H7 (cell line): Measurements from ENCODE around the gene TACR1. TPM values are rescaled to one million over a fixed set of nuclear protein-coding genes. Genes with fewer than 3 reads are reported as not detected.
"Not testable (repeated sequence)": the region's sequence is repeated elsewhere in the genome, so short reads cannot be mapped to it uniquely, and the experiment has no call there.

Experiments
- DNase-seq: peaks from one replicate; pipeline ENCODE4 v3.0.0; 2012
- H3K27me3 ChIP-seq: 2 replicates; pipeline ENCODE4 v1.6.0; 2011; ENCODE audit warnings: mild to moderate bottlenecking, low read length; ENCODE audit not compliant: control insufficient read depth, insufficient read depth
- H3K36me3 ChIP-seq: replicated peaks from 2 replicates; pipeline ENCODE4 v1.5.1; 2011; ENCODE audit warnings: low read length; ENCODE audit not compliant: control insufficient read depth, insufficient read depth
- H3K4me3 ChIP-seq: 2 replicates; pipeline ENCODE4 v1.5.1; 2011; ENCODE audit warnings: low read depth, mild to moderate bottlenecking, control low read depth, low read length, moderate library complexity; ENCODE audit not compliant: insufficient read depth
- total RNA-seq: library from RNA; depleted of rRNA; stranded (reverse); fragments of >200 nt; shearing (Covaris generic); gene quantifications from 2 replicates; pipeline ENCODE4 v1.2.3, GENCODE V29; 2014

TACR1 gene
- total RNA-seq, 1 experiment from 2014 or later: 0.03 TPM

DNA sequence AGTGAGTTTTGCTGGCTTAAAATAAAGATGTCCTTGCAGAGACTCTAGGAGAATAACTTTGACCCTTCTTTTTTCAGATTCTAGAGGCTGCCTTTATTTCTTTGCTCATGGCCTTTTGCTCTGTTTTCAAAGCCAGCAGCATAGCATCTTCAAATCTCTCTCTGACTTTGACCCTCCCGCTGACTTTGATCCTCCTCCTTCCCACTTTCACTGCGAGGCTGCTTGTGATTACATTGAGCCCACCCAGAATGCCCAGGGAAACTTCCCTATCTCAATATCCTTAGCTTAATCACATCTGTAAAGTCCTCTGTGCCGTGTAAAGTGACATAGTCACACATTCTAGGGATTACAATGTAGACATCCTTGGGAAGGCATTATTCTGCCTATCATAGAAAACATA is 23.9 kb downstream of the TACR1 start:
- H3K36me3 ChIP-seq: no peaks in the 10 kb centered on the region
- H3K4me3 ChIP-seq: no peak overlapping the region
- DNase-seq: no peak
- no peaks in the 10 kb centered on the region for H3K27me3 ChIP-seq

DNA sequence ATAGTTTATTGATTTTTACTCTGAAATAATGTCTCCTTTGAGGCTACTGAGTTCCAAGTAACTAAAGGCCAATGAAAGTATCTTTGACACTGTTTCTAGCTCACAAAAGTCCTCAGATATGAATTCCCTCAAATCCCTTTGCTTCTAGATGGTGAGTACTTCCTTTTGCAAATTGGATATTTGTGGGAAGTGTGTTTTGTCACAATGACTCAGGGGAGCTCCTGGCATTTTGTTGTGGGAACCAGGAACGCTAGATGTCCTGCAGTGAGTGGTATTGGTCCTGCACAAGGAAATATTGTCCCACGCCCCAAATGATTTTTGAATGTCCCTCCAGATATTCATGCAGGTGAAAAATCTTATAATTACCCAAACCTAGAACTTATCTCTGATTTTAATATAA is 24.3 kb downstream of the TACR1 start:
- Histone ChIP-seq H3K36me3 (no peaks in the 10 kb centered on the region), H3K4me3 (no peak overlapping the region), H3K27me3 (no peaks in the 10 kb centered on the region)
- DNase-seq: no peak

DNA sequence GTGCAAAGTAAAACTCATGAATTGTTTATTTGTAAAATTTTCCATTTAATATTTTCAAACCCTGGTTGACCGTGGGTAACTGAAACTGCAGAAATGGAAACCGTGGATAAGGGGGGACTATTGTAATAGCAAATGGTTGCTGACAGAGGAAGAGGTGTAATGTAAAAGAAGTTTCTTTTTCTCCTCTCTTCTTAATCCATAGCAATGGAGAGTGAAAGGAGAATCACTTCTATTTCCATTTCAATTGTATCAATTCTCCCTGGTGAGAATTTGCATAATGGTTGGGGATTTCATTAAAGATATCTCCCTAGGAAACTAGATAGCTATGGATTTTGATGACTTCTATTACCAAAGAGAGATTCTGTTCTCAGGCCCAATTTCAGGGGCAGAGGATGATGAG is 24.8 kb downstream of the TACR1 start:
- H3K36me3 ChIP-seq: no peaks in the 10 kb centered on the region
- no peak for DNase-seq
- H3K27me3 ChIP-seq: no peaks in the 10 kb centered on the region
- no peak overlapping the region for H3K4me3 ChIP-seq

DNA sequence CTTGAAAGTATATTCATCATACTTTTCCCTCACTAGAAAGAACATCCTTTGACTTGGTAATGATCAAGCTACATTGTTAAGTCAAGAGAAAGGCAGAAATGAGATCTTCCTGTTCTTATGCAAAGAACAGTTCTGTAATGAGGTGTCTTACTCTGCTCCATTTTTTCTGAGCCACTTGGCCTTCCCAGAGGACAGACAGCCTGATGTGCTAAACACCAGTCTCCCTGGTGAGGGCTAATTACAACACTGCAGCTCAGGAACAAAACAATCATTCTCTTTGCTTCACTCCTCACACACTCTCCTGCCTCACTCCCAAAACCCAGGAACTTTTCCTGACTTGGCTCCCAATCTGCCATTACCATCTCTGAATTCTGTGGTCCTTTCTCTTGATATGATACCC is 25.6 kb downstream of the TACR1 start:
- no peaks in the 10 kb centered on the region for H3K27me3 ChIP-seq
- H3K36me3 ChIP-seq: no peaks in the 10 kb centered on the region
- no peak overlapping the region for H3K4me3 ChIP-seq
- no peak for DNase-seq

DNA sequence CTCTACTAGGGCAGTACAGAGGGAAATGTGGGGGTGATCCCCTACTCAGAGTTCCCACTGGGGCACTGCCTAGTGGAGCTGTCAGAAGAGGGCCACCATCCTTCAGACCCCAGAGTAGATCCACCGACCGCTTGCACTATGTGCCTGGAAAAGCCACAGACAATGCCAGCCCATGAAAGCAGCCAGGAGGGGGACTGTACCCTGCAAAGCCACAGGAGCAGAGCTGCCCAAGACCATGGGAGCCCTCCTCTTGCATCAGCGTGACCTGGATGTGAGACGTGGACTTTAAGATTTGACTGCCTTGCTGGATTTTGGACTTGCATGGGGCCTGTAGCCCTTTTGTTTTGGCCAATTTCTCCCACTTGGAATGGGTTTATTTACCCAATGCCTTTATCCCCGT is 27.9 kb downstream of the TACR1 start:
- not testable (repeated sequence) for H3K27me3 ChIP-seq, H3K4me3 ChIP-seq, H3K36me3 ChIP-seq, DNase-seq

DNA sequence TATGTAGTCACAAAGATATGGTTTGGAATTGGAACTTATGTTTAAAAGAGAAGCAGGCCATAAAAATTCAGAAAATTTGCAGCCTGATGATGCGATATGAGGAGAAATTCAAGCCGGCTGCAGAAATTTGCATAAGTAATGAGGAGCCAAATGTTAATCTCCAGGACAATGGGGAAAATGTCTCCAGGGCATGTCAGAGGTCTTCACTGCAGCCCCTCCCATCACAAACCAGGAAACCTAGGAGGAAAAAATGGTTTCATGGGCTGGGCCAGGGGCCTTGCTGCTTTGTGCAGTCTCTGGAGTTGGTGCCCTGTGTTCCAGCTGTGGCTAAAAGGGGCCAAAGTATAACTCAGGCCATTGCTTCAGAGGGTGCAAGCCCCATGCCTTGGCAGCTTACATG is 28.4 kb downstream of the TACR1 start:
- DNase-seq: no peak
- no peaks in the 10 kb centered on the region for H3K36me3 ChIP-seq
- no peak overlapping the region for H3K4me3 ChIP-seq
- no peaks in the 10 kb centered on the region for H3K27me3 ChIP-seq

DNA sequence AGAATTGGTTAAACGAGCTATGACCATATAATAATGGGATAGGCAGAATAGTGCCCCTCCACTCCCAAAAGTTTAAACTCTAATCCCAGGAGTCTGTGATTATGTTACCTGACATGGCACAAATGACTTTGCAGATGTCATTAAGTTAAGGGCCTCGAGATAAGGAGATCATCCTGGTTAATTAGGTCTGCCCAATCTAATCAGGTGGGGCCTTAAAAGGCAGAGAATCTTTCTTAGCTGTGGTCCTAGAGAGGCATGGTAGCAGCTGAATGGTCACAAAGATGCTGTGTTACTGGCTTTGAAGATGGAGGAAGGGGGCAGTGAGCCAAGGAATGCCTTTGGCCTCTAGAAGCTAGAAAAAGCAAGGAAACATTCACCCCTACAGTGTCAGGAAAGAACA is 31.1 kb downstream of the TACR1 start:
- no peak for DNase-seq
- H3K27me3 ChIP-seq: no peaks in the 10 kb centered on the region
- no peaks in the 10 kb centered on the region for H3K36me3 ChIP-seq
- no peak overlapping the region for H3K4me3 ChIP-seq

DNA sequence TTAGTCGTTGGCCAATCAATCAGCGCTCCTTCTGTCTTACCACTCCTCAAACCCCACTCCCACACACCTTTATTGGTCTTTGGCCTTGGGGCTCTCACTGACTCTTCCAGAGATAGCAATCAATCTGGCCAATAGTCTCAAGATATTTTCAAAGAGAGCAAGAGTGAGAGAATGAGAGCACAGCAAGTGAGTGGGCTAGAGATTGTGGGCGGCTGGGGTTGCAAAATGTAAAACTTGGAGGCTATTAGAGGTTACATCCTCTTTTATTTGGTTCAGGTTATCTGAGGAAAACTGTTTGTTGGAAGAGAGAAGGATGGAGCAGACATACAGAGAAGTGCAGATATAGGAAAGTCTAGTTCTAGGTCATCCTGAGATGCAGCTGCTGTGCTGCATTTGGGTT is 32.8 kb downstream of the TACR1 start:
- no peaks in the 10 kb centered on the region for H3K27me3 ChIP-seq

DNA sequence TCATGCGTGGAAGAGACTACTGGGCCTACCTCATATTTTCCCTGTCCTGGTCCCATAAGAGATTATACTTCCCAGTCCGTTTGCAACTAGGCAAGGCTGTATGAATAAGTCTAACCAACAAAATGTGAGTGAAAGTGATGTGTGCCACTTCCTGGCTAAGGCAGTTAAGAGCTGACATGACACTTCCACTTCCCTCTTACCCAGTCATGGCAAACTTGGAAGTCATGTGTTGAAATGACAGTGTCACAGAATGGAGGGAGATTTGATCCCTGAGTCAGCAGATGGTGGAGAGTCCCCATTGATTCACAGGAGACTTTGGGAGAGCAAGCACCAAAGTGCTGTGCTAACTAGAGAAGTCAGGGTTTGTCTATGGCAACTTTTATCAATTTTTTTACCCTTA is 36.4 kb downstream of the TACR1 start:
- Histone ChIP-seq H3K4me3 (no peak overlapping the region), H3K27me3 (no peaks in the 10 kb centered on the region)

More for the DNA sequence above, 32.8 kb downstream of the TACR1 start:
- no peaks in the 10 kb centered on the region for H3K36me3 ChIP-seq
- DNase-seq: no peak
- no peak overlapping the region for H3K4me3 ChIP-seq

DNA sequence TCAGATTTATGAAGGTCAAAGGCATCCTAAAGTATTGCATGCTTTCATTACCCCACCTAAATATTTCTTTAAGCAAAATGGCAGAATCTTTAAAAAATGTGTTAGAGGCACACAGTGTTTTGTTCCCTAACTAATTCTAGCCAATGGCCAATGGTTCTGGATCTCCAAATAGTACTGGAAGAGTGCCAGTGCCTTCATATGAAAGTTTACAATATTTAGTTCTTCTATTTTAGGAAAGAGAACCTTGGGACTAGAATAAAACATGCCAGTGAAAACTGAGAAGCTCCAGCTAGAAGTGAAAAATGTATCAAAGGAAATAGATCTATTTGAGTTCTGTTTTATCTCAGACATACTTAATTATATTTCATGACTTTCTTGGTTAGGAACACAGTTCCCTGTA is 37.1 kb downstream of the TACR1 start:
- DNase-seq: no peak
- Histone ChIP-seq H3K4me3 (no peak overlapping the region), H3K36me3 (no peaks in the 10 kb centered on the region), H3K27me3 (no peaks in the 10 kb centered on the region)

More for the DNA sequence above, 36.4 kb downstream of the TACR1 start:
- no peak for DNase-seq
- H3K36me3 ChIP-seq: no peaks in the 10 kb centered on the region

DNA sequence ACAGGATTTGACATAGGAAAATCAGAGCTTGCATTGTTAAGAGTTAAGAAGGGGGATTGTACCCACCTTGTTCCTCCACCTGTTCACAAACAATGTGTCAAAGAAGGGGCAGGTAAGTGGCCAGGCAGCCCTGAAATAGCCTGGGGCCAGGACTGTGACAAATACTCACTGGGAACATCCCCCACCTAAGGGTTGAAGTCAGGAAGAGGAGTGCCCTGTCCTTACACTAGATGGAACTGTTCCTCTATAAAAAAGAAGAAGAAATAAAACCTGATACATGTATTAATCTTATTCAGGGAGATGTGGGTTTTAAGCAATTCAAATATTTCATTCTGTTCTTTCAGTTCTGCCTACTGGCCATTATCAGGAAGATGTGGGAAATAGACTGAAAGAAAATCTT is 41.9 kb downstream of the TACR1 start:
- no peaks in the 10 kb centered on the region for H3K36me3 ChIP-seq
- no peaks in the 10 kb centered on the region for H3K27me3 ChIP-seq
- H3K4me3 ChIP-seq: no peak overlapping the region
- peak; percentile 64 for DNase-seq

DNA sequence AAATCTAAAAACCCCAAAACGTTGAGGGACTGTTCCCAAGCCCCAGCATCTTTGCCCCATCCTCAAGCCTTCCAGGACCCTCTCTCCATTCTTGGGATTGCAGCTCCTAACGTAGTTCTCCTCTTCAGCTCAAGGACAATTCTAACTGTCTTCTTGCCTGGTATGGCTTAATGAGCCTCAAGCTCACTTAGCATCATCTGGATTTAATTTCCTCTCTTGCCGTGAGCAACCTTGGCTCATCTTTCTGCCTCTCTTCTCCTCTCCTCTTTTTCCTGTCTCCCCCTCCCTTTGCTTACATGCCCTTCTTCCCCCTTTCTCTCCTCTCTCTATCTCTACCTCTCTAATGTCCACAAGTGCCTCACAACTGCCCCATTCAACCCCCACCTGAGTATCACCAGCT is 44.2 kb downstream of the TACR1 start:
- Histone ChIP-seq H3K27me3 (no peaks in the 10 kb centered on the region), H3K36me3 (no peaks in the 10 kb centered on the region), H3K4me3 (no peak overlapping the region)
- no peak for DNase-seq

DNA sequence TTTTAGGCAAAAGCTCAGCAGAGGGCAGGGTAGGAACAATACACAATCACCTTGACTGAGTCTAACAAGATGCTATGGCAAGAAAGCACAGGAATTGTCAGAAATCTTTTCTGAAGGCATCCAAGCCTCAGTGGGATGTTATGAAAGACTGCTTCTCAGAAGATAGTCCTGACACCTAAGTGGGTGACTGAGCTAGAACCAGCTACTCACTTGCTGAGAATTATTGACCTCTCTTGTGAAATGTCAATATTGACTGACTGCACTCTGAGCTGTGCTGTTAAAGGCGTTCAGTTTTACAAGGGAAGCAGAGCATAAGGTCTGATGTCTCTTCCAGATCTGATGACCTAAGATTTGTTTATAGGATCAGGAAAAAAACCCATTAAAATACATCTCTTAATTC is 46.1 kb downstream of the TACR1 start:
- Histone ChIP-seq H3K4me3 (no peak overlapping the region), H3K36me3 (no peaks in the 10 kb centered on the region), H3K27me3 (no peaks in the 10 kb centered on the region)
- no peak for DNase-seq

DNA sequence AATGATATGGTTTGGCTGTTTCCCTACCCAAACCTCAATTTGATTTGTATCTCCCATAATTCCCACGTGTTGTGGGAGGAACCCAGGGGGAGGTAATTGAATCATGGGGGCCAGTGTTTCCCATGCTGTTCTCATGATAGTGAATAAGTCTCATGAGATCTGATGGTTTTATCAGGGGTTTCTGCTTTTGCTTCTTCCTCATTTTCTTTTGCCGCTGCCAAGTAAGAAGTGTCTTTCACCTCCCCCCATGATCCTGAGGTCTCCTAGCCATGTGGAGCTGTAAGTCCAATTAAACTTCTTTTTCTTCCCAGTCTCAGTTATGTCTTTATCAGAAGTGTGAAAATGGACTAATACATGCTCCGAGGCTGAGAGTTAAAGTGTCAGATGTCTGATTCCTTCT is 47.1 kb downstream of the TACR1 start:
- H3K27me3 ChIP-seq, DNase-seq, H3K36me3 ChIP-seq, H3K4me3 ChIP-seq: not testable (repeated sequence)

DNA sequence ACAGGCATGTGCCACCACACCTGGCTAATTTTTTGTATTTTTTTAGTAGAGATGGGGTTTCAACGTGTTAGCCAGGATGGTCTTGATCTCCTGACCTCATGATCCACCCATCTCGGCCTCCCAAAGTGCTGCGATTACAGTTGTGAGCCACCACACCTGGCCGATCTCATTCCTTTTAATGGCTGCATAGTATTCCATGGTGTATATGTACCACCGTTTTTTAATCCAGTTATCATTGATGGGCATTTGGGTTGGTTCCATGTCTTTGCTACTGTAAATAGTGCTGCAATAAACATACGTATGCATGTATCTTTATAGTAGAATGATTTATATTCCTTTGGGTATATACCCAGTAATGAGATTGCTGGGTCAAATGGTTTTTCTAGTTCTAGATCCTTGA is 51.4 kb downstream of the TACR1 start:
- H3K4me3 ChIP-seq, H3K36me3 ChIP-seq, H3K27me3 ChIP-seq, DNase-seq: not testable (repeated sequence)

DNA sequence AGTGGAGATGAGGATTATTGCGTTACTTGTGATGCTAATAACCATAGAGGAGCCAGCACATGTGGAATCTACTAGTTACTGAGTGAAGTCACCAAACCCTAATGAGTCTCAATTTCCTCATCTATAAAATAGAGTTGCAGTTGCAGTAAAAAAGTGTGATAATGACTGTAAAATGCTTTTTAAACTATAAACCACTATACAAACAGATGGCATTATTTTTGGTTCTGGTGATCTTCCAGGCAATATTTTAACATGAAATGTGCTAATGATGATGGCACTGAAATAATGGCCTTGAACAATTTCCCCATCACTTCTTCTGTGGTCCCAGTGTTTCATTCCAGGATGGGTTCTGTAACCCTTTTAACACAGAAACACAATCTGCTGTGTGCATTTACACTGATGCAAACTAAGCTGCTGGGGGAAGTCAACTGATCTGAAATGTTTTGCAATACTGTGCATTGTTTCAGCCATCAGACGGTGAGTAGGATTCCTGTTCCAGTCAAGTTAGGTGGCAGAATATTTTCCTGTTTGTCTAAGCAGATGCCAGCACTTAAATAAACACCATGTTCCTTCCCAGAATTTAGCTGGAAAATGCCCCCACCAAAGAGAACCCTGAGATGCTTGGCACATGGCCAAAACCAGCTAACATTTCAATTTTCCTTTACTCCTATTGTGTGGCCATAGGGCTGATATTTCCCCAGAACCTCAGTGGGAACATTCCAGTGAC is 52.6 kb downstream of the TACR1 start:
- no peaks in the 10 kb centered on the region for H3K36me3 ChIP-seq
- no peaks in the 10 kb centered on the region for H3K27me3 ChIP-seq
- H3K4me3 ChIP-seq: no peak overlapping the region
- DNase-seq: no peak
